ENCODE measurements around the gene LY6G5B.
A peak's percentile ranks its signal among the peaks of the same experiment; 100 is the strongest.
"Not testable (repeated sequence)": the region's sequence is repeated elsewhere in the genome, so short reads cannot be mapped to it uniquely, and the experiment has no call there.

Gene LY6G5B

DNA sequence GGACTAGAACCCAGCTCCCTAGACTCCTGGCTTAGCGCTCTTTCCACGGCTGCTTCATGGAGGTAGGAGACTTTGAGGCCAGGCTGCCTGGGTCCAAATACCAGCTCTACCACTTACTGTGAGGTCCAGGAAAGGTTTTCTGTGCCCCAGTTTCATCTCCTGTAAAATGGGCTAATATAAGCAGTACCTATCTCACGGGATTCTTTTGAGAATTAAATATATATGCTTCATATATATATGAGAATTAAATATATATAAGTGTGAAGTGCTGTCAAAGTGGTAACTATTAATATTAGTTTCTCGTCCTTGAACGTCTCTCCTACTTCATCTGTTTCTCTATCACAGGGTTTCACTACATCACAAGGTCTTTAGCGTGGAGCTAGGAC is 21.3 kb downstream of the LY6G5B start:
- DNase-seq (ENCODE audit: low read depth in 2 of 2): no peak

DNA sequence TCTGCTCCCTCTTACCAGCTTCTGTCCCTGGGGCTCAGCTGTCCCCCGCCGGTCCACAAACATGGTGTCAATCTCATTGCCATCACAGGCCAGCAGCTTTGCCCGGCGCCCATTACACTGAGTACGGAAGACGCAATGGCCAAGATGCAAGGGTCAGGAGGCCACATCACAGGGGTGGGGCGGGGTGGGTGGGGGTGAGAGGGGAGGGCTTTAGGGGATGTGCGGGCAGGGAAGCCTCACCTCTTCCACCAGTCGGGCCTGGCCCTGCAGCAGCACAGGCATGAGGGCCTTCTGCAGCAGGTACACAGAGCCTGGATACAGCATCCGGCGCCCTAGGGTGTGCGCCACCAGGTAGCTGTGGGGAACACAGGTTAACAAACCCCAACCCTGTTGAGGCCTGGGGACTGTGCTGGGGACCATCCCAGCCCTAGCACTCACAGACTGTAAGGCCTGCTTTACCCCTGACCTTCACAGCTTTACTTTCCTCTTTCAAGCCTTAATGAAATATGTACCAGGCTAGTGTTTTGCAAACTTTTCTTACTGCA is 21.9 kb downstream of the LY6G5B start:
- no peak for DNase-seq (ENCODE audit: low read depth in 2 of 2)

DNA sequence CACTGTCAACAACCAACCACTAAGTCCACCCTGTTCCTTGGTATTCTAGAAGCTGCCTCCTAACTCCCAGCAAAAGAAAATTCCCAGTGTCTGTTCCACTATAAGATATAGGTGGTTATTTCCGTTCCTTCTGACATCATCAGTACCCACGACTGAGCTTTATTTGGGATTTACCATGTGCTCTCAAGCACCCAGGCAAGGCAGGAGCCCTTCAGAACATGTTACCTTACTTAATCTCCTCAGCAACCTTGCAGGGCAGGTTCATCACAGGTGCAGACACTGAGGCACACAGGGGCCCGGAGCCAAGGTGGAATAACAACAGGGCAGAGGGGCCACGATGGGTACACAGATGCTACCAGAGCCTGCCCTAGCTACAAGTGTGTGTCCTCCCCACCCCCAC is 22.6 kb downstream of the LY6G5B start:
- no peak for DNase-seq (ENCODE audit: low read depth in 2 of 2)

DNA sequence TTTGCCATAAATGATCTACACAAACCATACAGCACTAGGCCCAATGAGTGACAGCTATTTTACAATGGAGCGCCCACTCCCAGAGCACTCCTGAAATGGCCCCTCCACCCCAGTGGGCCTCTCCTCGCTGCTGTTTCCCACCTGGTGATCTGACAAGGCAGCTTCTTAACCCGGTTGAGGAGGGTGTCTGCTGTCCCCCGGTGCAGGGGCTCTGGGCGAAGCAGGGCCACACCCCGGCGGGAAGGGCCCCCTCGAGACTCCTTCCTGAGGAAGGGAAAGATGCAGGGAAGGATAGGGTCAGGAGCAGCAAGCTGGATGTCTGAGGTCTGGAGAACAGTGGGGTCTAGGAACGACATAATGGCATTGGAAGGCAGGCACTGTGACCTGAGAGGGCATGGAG is 23.1 kb downstream of the LY6G5B start:
- DNase-seq (ENCODE audit: low read depth in 2 of 2): no peak

DNA sequence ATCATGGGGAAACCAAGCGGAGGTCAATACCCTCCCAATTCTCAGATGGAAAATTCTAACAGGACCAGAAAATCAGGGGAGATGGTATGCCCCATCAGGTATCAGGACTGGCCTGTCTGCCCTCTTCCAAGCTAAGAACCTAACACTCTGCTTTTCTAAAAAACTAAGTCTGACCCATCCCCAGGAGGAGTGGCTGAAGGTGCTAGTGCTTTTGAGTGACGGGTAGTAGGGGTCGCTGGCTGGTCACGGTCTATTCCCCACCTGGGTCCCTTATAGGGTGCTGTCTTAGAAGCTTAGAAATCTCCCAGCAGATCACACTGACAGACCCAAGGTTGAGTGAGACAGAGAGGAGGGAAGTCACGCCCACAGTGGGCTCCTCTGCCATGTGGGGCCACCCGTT is 23.8 kb downstream of the LY6G5B start:
- DNase-seq (ENCODE audit: low read depth in 2 of 2): no peak

DNA sequence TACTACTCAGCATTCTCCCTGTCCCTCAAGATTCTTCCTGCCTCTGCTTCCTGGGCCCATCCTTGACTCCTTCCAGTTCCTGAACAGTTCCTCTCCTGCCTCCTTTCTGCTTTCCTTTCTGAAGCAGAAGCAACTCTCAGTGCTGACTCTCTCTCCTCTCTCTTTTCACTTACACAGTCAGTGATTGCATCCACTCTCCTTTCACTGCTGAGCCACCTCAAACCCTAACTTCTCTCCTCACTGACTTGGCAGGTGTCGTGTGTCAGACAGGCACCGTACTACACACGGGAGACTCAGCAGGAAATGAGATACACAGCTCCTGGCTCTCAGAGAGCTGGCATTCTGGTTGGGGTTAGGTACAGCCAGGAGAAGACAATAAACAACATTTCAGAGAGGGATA is 27.8 kb downstream of the LY6G5B start:
- DNase-seq (ENCODE audit: low read depth in 2 of 2): no peak

DNA sequence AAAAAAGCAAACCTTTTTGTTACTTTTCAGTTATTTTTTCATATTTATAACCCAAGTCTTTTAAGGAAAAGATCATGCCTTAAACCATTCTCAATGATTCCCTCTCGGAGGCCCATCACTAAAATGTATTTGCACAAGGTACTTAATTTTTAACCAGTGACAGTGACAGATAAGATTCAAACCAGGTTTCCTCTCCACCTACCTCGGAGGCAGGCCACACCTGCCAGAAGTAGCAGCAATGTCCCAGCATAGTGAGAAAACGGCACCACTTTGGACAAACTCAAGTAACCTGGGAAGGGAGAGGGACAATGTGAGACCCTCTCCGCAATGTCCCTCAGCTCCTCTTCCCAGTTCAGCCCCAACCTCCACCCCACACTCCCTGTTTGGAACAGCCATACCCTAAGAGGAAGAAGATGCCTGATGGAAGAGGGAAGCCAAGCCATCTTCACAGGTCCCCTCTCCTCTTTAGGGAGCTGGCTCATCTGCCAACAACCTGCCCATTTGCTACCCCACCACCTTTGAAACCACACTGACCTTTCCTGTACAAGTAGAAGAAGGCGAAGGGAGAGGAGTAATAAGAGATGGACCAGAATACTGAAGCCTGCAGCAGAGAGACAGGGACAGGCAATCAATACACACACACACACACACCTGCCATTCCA is 31.1 kb downstream of the LY6G5B start:
- no peak for DNase-seq (ENCODE audit: low read depth in 2 of 2)

DNA sequence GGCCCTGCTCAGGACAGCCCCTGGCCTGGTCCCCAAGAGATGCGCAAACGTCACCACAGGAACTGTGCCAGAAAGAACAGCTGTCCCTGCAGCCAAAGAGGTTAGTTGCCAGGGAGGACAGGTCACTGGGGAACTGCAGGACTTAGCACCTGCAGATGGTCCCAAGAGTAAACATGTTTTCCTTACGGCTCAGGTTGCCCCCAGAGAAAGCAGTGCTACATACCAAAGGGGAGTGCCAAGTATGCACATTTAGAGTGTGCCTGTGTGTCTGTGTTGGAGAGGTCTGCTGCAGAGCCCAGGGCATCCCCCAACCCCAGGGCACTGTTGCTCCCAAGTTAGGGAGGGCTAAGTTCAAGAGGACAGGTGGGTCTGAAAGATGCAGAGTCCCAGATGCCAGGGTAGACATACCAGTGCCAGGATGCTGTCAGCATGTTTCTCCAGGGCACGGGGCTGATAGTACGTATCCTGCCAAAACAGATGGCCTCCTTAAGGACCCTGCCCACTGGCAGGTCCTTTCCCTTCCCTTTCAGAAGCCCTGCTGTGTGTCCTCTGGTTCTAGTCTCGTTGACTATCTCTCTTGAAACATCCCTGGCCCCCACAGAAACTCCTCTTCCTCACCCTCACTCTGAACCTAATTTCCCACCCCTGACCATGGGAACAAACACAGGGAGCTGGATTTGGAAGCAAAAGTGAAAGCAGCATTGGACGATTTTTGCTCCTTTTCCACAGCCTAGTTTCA is 32.1 kb downstream of the LY6G5B start:
- no peak for DNase-seq (ENCODE audit: low read depth in 2 of 2)

DNA sequence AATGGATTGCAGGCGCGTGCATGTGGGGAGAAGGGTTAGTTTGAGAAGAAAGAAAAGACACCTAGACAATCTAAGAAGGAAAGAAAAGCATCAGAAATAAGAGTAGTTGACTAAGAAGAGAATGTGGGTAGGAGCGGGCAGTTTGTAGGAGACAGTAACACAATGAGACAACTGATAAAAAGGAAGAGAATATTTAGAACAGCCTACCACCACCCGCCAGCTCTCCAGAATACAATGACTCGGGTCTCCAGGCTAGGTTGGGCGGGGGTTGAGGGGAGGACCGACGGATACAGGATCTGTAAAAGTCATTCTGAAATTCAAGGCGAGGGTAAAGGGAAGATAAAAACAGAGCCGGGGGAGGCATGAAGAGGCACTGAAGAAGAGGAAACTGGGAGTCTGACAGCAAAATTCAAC is 32.6 kb downstream of the LY6G5B start:
- no peak for DNase-seq (ENCODE audit: low read depth in 2 of 2)

DNA sequence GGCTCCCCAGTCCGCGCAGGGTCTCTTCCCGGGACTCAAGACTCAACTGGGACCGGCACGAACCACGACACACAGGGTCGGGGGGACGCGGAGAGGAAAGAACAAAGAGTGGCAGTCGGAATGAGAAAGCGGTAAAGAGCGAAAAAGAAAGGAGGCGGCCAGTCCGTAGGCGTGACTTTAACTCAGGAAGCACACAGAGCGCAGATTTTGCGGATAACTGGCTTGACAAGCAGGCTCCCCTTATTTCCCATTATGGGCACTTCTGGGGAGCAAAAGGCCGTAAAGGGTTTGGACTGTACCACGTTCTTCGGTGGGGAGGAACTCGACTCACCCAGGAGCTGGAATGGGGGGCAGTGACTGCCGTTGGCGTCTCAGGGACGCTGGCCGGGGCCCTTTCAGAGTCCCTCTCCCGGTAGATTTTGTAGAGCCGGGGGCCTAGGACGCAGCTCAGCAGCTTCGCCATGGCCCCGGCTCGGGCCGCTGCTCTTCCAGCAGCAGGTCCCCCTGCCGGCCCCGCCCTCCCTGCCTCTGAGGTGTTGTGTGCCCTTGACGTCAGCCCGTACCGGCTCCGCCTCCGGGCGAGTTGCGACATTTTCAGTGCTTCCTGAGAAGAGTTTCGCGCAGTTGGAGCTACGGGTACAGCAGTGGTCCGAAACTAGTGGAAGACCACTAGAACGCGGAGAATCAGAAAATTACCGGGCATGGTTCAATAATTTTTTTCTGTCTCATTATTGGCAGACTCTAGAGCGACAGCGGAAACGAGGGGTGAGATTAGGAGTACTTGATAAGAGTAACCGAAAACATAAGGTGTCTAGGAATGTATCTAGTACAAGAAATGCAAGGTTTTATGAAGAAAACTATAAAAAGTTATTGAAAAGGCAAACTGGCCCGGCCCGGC is 33.3 kb downstream of the LY6G5B start, which contains the start of gene ABHD16A:
TSS of gene ABHD16A (minus strand) at position 506 of the 898 bp plus-strand sequence. CDS start at position 463, 43 bp downstream.
- peak; percentile 98 for DNase-seq (ENCODE audit: low read depth in 2 of 2)

DNA sequence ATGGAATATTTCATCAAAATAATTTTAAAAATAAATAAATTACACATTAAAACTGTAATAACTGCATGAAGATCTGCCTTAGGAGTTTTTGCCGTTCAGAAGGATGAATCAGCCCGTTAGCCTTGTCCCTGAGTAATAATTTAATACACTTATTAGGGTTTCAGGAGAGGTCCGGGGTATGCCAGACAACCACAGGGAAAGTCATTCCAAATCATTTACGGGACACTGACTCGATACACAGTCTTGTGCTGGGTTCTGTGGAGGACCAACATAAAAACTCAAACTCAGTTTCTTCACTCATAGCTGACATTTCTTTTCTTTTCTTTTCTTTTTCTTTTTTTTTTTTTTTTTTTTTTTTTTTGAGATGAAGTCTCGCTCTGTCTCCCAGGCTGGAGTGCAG is 36.2 kb downstream of the LY6G5B start:
- no peak for DNase-seq (ENCODE audit: low read depth in 2 of 2)

DNA sequence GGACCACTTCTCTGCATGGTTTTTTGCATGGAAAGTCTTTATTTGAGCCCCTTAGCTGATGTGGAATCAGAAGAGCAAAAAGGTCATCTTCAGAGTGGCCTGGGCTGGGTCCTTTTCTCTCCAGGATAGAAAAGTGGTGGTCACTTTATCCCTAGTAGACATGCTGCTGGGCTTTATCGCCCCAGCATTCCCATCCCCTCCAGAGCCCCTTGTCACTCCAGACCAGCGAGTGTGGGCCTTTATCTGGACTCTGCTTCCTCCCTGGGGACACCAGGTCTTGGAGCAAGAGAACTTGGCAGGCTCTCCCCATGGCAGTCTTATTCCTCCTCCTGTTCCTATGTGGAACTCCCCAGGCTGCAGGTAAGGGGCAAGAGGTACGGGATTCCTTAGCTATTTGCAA is 36.8 kb downstream of the LY6G5B start, which contains the start of gene LY6G6F:
TSS of gene LY6G6F (plus strand) at position 268 of the 400 bp plus-strand sequence. CDS start at position 309, 41 bp downstream.
- DNase-seq (ENCODE audit: low read depth in 2 of 2): no peak

DNA sequence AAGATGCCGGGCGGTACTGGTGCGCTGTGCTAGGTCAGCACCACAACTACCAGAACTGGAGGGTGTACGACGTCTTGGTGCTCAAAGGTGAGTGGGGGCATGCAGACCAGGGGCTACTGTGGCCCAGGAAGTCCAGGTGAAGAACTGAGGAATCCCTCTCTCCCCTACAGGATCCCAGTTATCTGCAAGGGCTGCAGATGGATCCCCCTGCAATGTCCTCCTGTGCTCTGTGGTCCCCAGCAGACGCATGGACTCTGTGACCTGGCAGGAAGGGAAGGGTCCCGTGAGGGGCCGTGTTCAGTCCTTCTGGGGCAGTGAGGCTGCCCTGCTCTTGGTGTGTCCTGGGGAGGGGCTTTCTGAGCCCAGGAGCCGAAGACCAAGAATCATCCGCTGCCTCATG is 37.9 kb downstream of the LY6G5B start:
- DNase-seq (ENCODE audit: low read depth in 2 of 2): no peak

DNA sequence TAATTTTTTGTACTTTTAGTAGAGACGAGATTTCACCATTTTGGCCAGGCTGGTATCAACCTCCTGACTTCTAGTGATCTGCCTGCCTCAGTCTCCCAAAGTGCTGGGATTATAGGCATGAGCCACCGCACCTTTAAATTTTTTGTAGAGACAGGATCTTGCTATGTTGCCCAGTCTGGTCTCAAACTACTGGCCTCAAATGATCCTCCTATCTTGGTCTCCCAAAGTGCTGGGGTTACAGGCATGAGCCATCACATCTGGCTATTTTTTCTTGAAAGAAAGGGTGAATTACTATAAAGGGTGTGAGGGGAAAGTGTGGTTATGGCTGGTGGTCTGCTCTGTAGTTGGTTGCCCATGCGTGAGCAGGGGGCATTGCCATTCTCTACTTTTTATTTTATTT is 38.4 kb downstream of the LY6G5B start:
- no peak for DNase-seq (ENCODE audit: low read depth in 2 of 2)

DNA sequence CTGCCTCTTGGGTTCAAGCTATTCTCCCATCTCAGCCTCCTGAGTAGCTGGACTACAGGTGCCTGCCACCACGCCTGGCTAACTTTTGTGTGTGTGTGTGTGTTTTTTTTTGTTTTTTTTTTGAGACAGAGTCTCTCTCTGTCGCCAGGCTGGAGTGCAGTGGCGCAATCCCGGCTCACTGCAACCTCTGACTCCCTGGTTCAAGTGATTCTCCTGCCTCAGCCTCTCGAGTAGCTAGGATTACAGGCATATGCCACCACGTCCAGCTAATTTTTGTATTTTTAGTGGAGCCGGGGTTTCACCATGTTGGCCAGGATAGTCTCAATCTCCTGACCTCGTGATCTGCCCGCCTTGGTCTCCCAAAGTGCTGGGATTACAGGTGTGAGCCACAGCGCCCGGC is 39.4 kb downstream of the LY6G5B start:
- not testable (repeated sequence) for DNase-seq (ENCODE audit: low read depth in 2 of 2)

DNA sequence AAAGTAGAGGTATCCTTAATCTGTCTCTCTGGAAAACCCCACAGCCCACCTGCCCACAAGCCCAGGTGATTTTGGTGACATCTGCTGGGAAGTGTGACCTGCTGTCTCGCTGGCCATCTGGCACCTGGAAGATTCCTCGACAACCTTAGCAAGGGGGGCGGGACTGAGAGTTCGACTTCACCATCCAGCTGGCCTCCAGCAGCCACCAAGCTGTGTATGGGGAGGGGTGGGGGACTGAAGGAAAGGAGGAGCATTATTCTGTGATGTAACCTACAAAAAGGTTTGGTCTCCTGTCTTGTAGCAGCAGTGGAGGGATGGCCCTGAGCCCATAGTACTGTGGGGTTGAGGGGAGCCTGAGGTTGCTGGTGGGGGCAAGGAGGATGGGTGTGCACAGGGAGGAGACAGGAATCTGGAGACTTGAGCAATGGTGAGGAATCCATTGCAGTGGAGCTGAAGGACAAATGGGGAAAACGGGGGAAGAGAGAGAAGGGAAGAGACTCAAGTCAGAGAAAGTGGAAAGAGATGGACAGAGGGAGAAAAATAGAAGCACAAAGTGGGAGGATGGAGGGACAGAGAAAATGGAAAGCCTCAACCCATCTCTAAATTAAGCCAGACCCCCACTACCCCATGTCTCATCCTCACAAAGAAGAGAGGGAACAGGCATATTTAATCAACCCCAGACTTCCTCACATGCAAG is 40.9 kb downstream of the LY6G5B start:
- DNase-seq (ENCODE audit: low read depth in 2 of 2): no peak

DNA sequence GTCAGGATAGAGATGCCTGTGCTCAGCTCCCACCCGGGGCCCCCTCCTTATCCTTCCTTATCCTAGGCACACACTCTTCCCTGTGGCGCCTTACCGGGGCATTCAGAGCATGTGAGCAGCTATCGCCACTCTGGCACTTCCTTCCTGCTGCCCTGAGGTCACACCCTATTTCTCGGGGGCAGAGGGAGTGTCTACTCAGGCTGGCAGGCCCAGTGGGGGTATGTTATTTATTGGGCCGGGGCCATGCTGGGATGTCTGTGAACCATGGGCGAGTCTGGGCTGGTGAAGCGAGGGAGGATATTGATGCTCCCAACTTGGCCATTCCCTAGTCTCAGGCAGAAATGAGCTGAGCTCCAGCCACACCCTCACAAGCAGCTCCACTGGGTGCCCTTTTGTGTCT is 41.5 kb downstream of the LY6G5B start:
- no peak for DNase-seq (ENCODE audit: low read depth in 2 of 2)

DNA sequence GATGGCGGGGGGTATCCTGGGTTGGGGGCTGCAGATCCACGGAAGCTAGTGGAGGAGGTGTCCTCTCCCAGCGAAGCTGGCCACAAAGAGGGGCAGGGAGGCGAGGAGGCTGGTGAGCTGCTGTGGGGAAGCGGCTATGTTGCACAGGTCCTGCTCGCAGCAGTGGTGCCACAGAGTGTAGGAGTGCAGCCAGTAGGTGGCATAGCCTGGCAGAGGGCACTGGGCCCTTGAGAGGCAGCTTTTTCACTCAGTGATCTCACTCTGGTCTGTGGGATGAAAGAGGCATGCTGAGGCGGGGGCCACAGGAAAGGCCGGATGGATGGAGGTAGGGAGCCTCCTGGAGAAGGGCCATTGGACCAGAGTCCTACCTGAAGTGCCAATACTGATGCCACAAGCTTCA is 42.5 kb downstream of the LY6G5B start:
- DNase-seq (ENCODE audit: low read depth in 2 of 2): no peak

DNA sequence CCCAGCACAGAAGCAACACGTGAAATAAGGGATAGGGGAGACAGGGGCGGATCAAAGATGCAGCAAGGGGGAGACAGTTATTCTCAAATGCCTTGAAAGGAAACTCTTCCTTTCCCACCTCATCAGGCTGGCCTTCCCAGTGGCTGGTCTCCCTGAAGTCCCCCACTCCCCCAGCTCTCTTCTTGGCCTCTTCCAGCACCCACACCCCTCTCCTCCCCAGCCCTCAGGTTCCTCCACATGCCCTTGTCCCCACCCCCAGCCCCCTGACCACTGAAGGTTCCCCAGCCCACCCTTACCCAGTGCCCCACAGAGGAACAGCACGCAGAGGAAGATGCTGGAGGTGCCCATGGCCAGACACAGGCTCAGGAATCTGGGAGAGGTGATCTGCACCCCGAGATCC is 43.7 kb downstream of the LY6G5B start:
- no peak for DNase-seq (ENCODE audit: low read depth in 2 of 2)

DNA sequence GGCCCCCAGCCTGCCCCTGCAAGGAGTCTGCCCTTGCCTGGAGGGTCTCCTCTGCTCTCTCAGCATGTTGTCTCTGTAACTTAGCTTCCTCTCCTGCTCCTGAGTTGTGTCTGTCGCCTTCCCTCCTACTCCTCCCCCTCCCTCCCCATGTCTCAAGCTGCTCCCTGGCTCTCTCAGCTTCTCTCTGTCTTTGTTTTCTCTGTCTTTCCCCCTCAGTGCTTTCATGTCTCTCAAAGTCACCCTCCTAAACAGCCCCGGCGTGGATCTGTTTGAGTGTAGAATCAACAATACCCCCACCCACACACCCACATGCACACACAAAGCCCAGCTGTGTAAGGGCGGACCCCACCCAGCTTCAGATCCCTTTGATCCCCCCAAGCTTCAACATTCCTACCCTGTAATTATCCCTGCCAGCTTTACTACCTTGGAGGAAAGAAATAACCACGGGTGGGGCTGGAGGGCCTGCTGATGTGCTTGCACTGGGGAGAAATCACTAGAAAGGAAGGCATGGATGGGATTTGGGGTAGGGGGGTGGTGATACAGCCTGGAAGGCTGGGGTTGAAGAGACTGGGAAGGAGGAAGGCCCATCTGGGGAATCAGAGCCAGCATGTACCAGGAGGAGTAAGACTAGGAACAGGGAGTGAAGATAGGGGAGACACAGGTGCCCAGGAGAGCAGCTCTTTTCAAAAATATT is 44.4 kb downstream of the LY6G5B start:
- no peak for DNase-seq (ENCODE audit: low read depth in 2 of 2)
